Chondrocyte (in vitro differentiated cells): ENCODE results near the gene ARHGAP26. TPM values are rescaled to one million over a fixed set of nuclear protein-coding genes. Genes with fewer than 3 reads are reported as not detected.
A peak's percentile ranks its signal among the peaks of the same experiment; 100 is the strongest.

Experiments
- DNase-seq: peaks from one replicate; pipeline ENCODE4 v3.0.0; 2021; ENCODE audit warnings: mixed read lengths, low spot score
- H3K27ac Mint-ChIP-seq: one replicate; pipeline ENCODE4 v1.8.0; 2021; ENCODE audit warnings: mild to moderate bottlenecking, moderate library complexity, mixed read lengths; ENCODE audit not compliant: unreplicated experiment
- H3K27me3 Mint-ChIP-seq: 2 replicates; pipeline ENCODE4 v1.8.0; 2021; ENCODE audit warnings: low read depth, mixed read lengths
- H3K36me3 Mint-ChIP-seq: 2 replicates; pipeline ENCODE4 v1.8.0; 2021; ENCODE audit warnings: low read depth, mixed read lengths
- H3K4me1 Mint-ChIP-seq: 2 replicates; pipeline ENCODE4 v1.8.0; 2021; ENCODE audit warnings: low read depth, mild to moderate bottlenecking, mixed read lengths
- H3K4me3 Mint-ChIP-seq: one replicate; pipeline ENCODE4 v1.8.0; 2021; ENCODE audit warnings: mild to moderate bottlenecking, moderate library complexity, mixed read lengths; ENCODE audit not compliant: unreplicated experiment
- H3K9me3 Mint-ChIP-seq: 2 replicates; pipeline ENCODE4 v1.8.0; 2021; ENCODE audit warnings: low read depth, mixed read lengths
- total RNA-seq: library from RNA; stranded (reverse); gene quantifications from 3 replicates; pipeline ENCODE4 v1.2.1, GENCODE V29; 2021
- TF ChIP-seq, protein P1 (sequence below): fragments of 200-600 bp; sonication (generic); IDR thresholded peaks from 2 replicates; pipeline ENCODE4 v1.5.0; 2021; ENCODE audit warnings: antibody characterized with exemption, mild to moderate bottlenecking, moderate library complexity

ARHGAP26 gene
- total RNA-seq, 1 donor from 2014 or later = 16.4 TPM

DNA sequence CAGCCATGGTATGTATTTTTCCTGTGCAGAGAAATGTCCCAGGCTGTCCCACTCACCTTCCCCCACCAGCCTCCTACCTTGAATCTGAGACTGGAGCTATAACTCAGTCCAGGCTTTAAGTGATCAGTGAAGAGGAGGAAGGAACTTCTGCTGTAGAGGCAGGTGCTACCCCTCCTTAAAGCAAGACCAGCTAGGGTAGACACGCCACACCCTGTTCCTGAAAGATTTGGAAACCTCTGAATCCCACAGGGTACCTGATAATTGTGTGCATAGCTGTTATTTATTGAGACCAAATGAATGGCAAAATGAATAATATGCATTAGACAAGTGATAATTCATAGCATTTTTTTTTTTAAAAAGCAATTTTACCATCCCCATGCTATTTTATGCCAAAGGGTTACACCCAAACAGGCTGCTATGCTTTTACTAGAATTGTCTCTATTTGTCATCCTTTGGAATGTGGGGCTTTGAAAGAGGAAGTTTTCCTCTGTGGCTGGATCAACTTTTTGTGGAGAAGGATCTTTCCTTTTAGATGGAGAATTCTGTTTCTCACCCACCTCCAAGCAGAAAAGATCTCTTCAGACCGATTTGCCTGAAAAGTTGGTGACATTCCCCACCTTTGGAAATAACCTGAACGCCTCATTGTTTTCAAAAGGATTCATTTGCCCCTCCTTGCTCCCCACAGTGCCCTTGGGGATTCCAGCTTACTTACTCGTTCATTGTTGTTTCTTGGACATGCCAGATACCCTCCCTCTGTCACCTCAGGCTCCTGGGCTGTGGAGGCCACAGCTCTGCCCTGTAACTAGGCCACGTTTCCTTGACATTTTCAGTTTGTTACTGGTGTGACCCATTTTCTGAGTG, 384.6 kb downstream of the ARHGAP26 start:
- H3K4me3 Mint-ChIP-seq = peak overlapping the region; percentile 7
- H3K27me3 Mint-ChIP-seq = no peaks in the 10 kb centered on the region
- H3K4me1 Mint-ChIP-seq = peaks cover 48% of the 10 kb centered on the region
- H3K9me3 Mint-ChIP-seq = no peaks in the 10 kb centered on the region
- H3K27ac Mint-ChIP-seq = peak overlapping the region; percentile 99
- TF ChIP-seq, protein P1, sequence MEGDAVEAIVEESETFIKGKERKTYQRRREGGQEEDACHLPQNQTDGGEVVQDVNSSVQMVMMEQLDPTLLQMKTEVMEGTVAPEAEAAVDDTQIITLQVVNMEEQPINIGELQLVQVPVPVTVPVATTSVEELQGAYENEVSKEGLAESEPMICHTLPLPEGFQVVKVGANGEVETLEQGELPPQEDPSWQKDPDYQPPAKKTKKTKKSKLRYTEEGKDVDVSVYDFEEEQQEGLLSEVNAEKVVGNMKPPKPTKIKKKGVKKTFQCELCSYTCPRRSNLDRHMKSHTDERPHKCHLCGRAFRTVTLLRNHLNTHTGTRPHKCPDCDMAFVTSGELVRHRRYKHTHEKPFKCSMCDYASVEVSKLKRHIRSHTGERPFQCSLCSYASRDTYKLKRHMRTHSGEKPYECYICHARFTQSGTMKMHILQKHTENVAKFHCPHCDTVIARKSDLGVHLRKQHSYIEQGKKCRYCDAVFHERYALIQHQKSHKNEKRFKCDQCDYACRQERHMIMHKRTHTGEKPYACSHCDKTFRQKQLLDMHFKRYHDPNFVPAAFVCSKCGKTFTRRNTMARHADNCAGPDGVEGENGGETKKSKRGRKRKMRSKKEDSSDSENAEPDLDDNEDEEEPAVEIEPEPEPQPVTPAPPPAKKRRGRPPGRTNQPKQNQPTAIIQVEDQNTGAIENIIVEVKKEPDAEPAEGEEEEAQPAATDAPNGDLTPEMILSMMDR = no peak
- H3K36me3 Mint-ChIP-seq = peaks cover 1% of the 10 kb centered on the region
- DNase-seq = no peak

DNA sequence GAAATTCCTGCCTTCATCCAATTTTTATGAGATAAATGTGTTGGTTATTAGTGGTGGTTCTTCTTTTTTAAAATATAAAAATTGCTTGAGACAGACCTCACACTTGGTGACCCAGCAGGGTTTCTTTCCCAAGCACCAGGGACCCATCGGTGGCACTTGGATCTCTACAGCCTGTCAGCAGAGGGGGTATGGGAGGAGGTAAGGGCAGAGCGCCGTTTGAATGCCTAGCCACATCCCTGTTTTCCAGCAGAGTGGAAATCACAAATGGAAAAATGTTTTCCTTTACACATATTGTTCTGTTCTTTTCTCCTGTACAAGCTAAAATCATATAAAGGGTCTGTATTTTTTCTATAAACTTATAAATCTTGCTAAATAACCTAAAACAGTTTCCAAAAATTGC, 385.3 kb downstream of the ARHGAP26 start:
- Mint-ChIP-seq H3K9me3 (no peaks in the 10 kb centered on the region), H3K4me3 (peak overlapping the region; percentile 7), H3K27ac (peak overlapping the region; percentile 99), H3K4me1 (peaks cover 48% of the 10 kb centered on the region), H3K27me3 (no peaks in the 10 kb centered on the region), H3K36me3 (peaks cover 1% of the 10 kb centered on the region)
- DNase-seq = no peak
- TF ChIP-seq, protein P1 = peak; percentile 71

DNA sequence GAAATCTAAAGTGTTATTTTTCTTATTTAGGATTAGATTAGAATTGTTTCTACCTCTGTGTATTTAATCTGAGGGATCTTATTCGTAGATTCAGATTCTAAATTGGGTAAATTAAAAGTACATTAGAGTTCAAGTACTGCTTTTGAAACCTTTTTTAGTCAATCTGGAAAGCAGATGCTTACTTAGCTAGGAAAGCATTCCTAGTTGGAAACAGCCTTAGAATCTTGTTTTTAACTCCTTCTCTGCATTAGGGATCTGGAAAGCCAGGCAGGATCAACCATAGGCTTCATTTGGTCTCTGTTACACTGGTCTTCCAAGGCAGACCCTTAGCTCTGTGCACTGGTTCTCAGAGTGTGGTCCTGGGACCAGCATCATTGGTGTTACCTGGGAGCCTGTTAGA, 385.9 kb downstream of the ARHGAP26 start:
- no peak for DNase-seq
- Mint-ChIP-seq H3K4me1 (peaks cover 47% of the 10 kb centered on the region), H3K36me3 (no peaks in the 10 kb centered on the region), H3K27ac (peak overlapping the region; percentile 99), H3K4me3 (no peak overlapping the region), H3K9me3 (no peaks in the 10 kb centered on the region), H3K27me3 (no peaks in the 10 kb centered on the region)
- TF ChIP-seq, protein P1 = no peak

- Mint-ChIP-seq H3K27me3 (no peaks in the 10 kb centered on the region), H3K4me1 (peaks cover 44% of the 10 kb centered on the region), H3K9me3 (no peaks in the 10 kb centered on the region), H3K36me3 (no peaks in the 10 kb centered on the region), H3K27ac (peak overlapping the region; percentile 8), H3K4me3 (no peak overlapping the region)
- TF ChIP-seq, protein P1 = no peak
- DNase-seq = no peak
Measured at GRCh38 chr5:143156572-143156971, 386.4 kb downstream of the ARHGAP26 start.

GRCh38 chr5:143159031-143159430, 388.9 kb downstream of the ARHGAP26 start:
- H3K4me1 Mint-ChIP-seq = peaks cover 23% of the 10 kb centered on the region
- H3K27me3 Mint-ChIP-seq = no peaks in the 10 kb centered on the region
- H3K36me3 Mint-ChIP-seq = no peaks in the 10 kb centered on the region
- TF ChIP-seq, protein P1 = no peak
- H3K27ac Mint-ChIP-seq = no peak overlapping the region
- no peak overlapping the region for H3K4me3 Mint-ChIP-seq
- no peaks in the 10 kb centered on the region for H3K9me3 Mint-ChIP-seq
- DNase-seq = no peak
